Hematopoietic multipotent progenitor cell treated with erythropoietin and hydrocortisone succinate and interleukin-3 and kit ligand, for 17 days (in vitro differentiated cells): ENCODE data around the gene OPRL1.
"Not testable (repeated sequence)": the region's sequence is repeated elsewhere in the genome, so short reads cannot be mapped to it uniquely, and the experiment has no call there.

Experiments
- DNase-seq: peaks from one replicate; pipeline ENCODE4 v3.0.0-alpha.2; 2015; ENCODE audit warnings: low spot score

Gene OPRL1

GRCh38 chr20:64117432-64117777, 37.5 kb downstream of the OPRL1 start:
- DNase-seq: not testable (repeated sequence)

DNA sequence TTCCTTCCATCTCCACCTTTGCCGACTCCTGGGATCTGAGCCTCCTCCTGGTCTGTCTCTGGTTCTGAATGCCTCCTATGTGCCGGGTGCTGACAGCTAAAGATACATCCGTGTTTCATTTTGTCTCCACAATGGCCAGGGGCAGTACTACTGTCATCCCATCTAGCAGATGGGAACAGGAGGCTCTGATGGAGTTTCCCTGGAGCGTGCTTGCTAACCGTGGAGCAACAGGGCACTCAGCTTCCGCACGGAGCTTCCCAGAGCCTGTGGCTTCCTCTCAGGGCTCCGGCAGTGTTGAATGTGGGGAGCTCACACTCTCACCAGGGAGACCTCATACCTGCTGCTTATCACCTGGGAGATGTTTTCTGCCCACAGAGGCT, 39.4 kb downstream of the OPRL1 start:
- no peak for DNase-seq

GRCh38 chr20:64119681-64120341, 39.9 kb downstream of the OPRL1 start:
- no peak for DNase-seq

- no peak for DNase-seq
Measured at GRCh38 chr20:64121586-64121985, 41.7 kb downstream of the OPRL1 start.

- DNase-seq: not testable (repeated sequence)
Measured at GRCh38 chr20:64122927-64123326, 43.0 kb downstream of the OPRL1 start.

DNA sequence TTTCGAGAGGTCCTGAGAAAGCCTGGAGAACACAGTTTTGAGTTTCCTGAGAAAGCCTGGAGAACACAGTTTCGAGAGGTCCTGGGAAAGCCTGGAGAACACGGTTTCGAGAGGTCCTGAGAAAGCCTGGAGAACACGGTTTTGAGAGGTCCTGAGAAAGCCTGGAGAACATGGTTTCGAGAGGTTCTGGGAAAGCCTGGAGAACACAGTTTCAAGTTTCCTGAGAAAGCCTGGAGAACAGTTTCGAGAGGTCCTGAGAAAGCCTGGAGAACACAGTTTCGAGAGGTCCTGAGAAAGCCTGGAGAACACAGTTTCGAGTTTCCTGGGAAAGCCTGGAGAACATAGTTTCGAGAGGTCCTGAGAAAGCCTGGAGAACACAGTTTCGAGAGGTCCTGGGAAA, 43.6 kb downstream of the OPRL1 start:
- DNase-seq: not testable (repeated sequence)

DNA sequence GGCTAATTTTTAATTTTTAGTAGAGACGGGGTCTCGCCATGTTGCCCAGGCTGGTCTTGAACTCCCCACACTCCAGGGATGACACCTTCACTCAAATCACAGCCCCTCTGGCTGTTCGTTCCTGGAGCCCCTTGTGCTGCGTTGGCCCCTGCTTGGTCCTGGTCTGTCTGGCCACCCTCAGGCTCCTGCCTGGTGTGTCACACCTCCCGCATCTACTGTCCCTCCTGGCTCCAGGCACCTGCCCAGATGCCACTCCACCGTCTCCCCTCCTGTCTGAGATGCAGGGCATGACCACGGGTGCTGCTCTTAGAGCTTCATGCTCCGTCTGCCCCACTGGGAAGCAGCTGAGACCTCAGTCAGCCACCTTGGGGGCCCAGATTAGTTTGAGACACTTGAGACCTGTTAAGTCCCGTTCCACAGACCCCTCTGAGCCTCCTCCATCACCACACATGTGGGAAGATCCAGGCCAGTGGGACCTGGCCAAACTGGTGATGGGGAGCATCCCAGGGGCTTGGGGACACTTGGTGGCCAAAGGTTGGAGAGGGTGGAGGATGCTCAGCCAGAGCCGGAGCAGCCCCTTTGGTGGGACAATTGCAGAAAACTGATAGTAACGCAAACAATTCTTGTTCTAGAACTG, 49.4 kb downstream of the OPRL1 start:
- DNase-seq: no peak

DNA sequence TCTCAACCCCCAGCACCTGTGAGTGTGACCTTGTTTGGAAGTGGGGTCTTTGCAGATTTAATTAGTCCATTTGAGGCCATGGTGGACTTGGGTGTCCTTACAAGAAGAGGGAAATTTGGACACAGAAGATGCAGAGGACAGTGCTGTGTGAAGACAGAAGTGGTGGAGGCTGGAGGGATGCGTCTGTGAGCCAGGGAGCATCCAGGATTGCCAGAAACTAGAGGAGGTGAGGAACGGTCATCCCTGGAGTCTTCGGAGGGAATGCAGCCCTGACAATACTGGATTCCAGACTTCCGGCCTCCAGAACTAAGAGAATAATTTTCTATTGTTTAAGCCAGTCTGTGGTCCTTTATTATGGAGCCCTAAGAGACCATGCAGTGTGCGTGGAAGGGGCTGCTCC, 50.4 kb downstream of the OPRL1 start:
- DNase-seq: no peak

- no peak for DNase-seq
Measured at GRCh38 chr20:64130876-64131275, 51.0 kb downstream of the OPRL1 start.

DNA sequence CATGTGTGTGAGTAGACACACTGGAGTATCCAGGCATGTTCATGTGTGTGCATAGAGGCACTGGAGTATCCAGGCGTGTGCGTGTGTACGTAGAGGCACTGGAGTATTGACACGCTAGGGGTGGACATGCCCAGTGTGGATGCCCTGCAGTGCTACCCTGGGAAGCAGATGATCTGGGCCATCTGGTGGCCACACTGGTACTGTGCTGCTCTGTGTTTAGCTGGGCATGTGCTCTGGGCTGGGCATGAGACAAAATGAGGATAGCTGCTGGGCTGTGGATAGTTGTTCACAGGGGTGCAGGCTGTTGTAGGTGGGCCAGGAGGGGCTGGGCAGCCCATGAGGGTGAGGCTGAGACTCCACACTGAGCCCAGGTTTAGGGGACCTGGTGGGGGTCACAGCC, 51.5 kb downstream of the OPRL1 start:
- no peak for DNase-seq

- DNase-seq: no peak
Measured at GRCh38 chr20:64133951-64134407, 54.1 kb downstream of the OPRL1 start.

DNA sequence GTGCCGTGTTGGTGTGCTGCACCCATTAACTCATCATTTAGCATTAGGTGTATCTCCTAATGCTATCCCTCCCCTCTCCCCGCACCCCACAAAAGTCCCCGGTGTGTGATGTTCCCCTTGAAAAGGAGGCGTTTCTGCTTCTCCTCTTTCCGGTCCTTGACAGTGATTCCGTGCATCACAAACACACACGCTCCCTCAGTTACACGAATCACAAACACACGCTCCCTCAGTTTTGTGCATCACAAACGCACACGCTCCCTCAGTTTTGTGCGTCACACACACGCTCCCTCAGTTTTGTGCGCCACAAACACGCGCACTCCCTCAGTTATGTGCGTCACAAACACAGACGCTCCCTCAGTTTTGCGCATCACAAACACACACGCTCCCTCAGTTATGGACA, 54.9 kb downstream of the OPRL1 start:
- DNase-seq: not testable (repeated sequence)

DNA sequence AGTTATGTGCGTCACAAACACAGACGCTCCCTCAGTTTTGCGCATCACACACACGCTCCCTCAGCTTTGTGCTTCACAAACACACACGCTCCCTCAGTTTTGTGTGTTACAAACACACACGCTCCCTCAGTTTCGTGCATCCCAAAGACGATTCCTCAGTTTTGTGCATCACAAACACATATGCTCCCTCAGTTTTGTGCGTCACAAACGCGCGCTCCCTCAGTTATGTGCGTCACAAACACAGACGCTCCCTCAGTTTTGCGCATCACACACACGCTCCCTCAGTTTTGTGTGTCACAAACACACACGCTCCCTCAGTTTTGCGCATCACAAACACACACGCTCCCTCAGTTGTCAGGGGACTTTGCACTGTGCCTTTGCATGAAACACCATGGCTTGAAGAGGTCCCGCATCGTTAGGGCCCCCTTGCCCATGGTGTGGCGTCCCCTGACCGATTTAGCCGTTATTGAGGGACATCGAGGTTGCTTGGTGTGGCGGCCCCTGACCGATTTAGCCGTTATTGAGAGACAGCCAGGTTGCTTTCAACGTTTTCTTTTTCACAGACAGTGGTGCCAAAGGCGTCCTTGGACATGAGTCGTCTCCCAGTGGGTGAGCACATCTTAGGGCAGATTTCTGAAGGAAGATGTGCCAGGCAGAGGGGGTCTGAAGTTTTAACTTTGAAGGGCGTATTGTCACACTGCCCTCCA, 56.3 kb downstream of the OPRL1 start:
- DNase-seq: no peak

DNA sequence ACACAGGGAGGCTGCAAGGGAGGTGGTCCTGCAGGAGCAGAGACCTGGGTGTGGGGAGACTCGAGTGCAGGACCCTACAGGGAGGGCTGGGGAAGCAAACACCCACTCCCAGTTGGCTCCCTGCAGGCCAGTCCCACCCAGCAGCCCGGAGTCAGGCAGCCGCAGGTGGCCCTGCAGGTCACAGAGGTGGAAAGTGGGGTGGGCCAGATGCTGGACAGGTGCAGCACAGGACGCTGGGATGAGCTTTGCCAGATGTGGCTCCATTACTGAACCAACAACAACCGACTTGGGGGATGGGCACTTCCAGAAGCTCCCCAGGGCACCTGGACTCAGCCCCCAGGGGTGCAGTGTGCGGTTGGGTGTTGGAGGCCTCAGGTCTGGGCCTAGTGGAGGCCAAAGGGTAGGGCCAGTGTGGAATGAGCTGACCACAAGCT, 57.7 kb downstream of the OPRL1 start:
- no peak for DNase-seq

- DNase-seq: no peak
Measured at GRCh38 chr20:64138276-64138815, 58.5 kb downstream of the OPRL1 start.

DNA sequence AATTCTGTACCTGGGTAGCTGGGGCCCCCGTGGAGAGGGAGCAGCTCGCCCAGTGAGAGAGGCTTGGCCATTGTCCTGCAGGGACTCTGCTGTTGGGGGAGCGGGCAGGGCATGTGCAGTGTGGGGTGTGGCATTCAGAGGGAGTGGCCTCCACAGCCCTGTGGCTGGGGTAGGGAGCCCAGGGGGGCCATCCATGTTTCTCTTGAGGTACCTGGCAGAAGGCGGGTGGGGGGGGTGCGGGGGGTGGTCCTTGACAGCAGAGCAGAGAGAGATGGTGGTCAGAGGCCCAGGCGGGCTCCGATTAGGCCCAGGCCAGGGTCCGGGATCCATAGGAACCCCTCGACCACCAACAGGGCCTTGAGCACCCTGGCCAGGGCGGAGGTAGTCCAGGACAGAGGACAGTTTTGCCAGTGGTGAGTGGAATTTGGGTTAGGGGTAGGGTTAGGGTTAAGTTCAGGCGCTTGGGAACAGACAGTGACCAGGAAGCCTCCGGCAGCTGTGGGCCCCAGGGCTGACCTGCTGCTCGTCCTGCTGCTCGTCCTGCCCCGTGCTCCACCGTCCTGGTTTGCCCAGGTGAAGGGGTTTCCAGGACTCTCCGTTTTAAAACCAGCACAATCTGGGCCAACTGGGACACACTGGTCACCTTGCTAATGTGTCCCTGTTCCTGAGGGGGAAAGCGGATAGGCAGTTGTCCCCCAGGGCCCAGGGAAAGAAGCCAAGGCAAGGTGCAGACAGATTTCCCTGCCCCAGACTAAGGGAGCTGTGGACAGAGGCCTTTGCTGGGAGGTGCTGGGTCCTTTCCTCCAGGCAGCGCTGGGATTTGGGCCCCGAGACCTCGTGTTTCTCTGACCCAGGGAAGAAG, 59.5 kb downstream of the OPRL1 start:
- no peak for DNase-seq

DNA sequence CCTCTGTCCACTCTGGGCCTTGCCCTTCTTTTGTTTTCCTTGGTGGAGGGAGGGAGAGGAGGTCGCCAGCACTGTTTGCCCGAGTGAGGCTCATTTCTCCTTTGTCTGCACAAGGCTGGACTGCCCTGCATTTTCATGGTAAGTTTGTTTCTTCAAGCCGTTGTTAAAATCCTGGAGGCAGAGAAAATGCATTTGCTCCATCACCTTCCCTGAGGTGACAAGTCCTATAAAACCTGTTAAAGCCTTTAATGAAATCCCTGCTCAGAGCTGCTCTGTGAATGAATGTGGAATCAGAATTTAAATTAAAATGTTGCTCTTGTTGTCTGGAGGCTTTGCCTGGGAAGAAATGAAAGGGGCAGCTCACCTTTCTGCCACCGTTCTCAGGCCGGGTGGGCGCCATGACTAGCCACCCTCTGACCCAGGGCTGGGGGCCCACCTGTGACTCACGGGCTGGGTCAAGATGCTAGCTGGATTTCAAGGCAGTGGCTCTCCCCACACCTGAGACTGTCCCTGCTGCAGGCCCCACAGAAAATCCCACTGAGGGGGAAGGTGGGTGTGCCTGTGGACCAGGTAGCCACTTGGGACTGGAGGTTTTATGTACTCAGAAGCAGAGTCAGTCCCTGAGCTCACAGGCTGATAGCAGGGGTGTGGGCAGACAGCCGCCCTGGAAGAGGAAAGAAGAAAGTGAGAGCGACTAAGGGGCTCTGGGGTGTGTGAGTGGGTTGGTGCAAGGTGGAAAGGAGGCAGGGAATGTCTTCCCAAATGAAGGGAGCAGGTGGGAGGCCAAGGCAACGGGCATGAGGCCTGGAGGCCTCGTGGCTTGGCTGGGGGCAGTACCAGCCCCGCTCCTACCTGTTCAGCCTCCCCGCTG, 60.4 kb downstream of the OPRL1 start:
- no peak for DNase-seq

- no peak for DNase-seq
Measured at GRCh38 chr20:64140956-64141355, 61.1 kb downstream of the OPRL1 start.

DNA sequence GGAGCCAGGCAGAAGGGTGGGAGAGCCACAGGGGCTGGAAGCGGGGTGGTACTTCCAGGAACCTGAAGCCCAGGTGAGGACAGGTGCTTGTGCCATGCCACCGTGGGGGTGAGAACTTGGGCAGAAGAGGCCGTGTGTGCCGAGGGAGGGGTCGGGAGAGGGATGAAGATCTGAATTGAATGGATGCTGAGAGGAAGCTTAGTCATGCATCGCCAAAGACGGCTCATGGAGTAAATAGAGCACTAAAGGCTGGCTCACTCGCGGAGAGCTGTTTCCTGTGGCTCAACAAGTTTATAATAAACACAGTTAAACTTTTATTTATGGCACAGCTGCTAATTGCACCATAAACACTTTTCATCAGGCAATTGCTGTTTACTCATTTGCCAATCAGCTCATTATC, 62.7 kb downstream of the OPRL1 start:
- no peak for DNase-seq

- DNase-seq: no peak
Measured at GRCh38 chr20:64143018-64143801, 63.3 kb downstream of the OPRL1 start.
